ENCODE data around the gene FAM13A. TPM values are rescaled to one million over a fixed set of nuclear protein-coding genes. Genes with fewer than 3 reads are reported as not detected.
A peak's percentile ranks its signal among the peaks of the same experiment; 100 is the strongest.

FAM13A gene
- total and polyA plus RNA-seq, 2 of the 13 experiments (the other 11 are each of a cell fraction or from before 2014, with no cell fraction given), result 1.2 to 36.2 TPM

GRCh38 chr4:88823058-88823919 is 233.7 kb downstream of the FAM13A start (continued):
- TF ChIP-seq ZBTB44 (CRISPR knock-in tag; IDR thresholded peaks at IDR 0.05) (no peak), NCOA1 (CRISPR knock-in tag; IDR thresholded peaks at IDR 0.05) (no peak), PAXIP1 (CRISPR knock-in tag; conservative IDR thresholded peaks at IDR 0.05) (peak; percentile 71), REL (CRISPR knock-in tag; conservative IDR thresholded peaks at IDR 0.05) (no peak), MEIS2 (CRISPR knock-in tag; IDR thresholded peaks at IDR 0.05) (no peak), KDM5B (CRISPR knock-in tag; IDR thresholded peaks at IDR 0.05; ENCODE audit: borderline replicate concordance) (peak; percentile 39; the same call in 1 of the 2 replicates), ZEB1 (IDR thresholded peaks at IDR 0.05; ENCODE audit: insufficient replicate concordance, low read depth) (no peak), ZNF850 (CRISPR knock-in tag; conservative IDR thresholded peaks at IDR 0.05) (no peak), SP2 (CRISPR knock-in tag; IDR thresholded peaks at IDR 0.05) (no peak), IRF2 (CRISPR knock-in tag; IDR thresholded peaks at IDR 0.05) (peak; percentile 68; the same call in 1 of the 2 replicates), PHF21A (CRISPR knock-in tag; IDR thresholded peaks at IDR 0.05) (no peak), ASH2L (IDR thresholded peaks at IDR 0.05; ENCODE audit: insufficient read length, low read depth, low read length) (no peak), ZNF547 (CRISPR knock-in tag; IDR thresholded peaks at IDR 0.05) (peak; percentile 74; the same call in 1 of the 2 replicates)
